PC-3 (cell line): ENCODE data around the gene SLC4A5.

Experiments
- EZH2 ChIP-seq: fragments of 300-600 bp; sonication (generic); IDR thresholded peaks from one replicate; pipeline ENCODE4 v1.6.1; 2017; ENCODE audit warnings: antibody characterized with exemption, mild to moderate bottlenecking, low read length; ENCODE audit not compliant: unreplicated experiment
- EZH2phosphoT487 ChIP-seq: fragments of 300-600 bp; sonication (generic); IDR thresholded peaks from 2 replicates; pipeline ENCODE4 v1.6.1; 2018; ENCODE audit warnings: mild to moderate bottlenecking, antibody characterized with exemption, low read length, borderline replicate concordance
- TF ChIP-seq, protein P1 (sequence below): fragments of 300-600 bp; sonication (generic); conservative IDR thresholded peaks from 2 replicates; pipeline ENCODE4 v1.5.1; 2017; ENCODE audit warnings: antibody characterized with exemption, low read depth, mild to moderate bottlenecking, low read length

DNA sequence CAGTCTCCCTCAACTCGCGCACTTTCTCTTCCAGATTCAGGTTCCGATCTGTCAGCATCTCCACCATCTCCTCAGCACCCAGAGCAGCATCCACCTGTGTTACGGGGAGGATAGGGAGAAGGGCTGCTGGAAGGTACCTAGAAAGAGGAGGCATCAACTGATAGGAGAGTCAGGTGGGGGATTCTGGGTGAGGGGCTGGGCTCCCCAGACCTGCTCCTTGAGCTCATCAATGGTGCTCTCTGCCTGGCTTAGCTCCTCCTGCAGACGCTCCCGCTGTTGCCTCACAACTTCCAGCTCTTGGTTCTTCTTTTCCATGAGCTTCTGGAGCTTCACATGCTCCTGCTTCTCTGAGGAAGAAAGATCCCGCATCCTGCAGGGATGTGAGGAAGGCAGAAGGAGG, 26.8 kb upstream of the SLC4A5 start:
- TF ChIP-seq, protein P1, sequence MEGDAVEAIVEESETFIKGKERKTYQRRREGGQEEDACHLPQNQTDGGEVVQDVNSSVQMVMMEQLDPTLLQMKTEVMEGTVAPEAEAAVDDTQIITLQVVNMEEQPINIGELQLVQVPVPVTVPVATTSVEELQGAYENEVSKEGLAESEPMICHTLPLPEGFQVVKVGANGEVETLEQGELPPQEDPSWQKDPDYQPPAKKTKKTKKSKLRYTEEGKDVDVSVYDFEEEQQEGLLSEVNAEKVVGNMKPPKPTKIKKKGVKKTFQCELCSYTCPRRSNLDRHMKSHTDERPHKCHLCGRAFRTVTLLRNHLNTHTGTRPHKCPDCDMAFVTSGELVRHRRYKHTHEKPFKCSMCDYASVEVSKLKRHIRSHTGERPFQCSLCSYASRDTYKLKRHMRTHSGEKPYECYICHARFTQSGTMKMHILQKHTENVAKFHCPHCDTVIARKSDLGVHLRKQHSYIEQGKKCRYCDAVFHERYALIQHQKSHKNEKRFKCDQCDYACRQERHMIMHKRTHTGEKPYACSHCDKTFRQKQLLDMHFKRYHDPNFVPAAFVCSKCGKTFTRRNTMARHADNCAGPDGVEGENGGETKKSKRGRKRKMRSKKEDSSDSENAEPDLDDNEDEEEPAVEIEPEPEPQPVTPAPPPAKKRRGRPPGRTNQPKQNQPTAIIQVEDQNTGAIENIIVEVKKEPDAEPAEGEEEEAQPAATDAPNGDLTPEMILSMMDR = no peak
- no peak for TF ChIP-seq EZH2phosphoT487
- no peak for TF ChIP-seq EZH2
